Measurements from ENCODE around the gene ACTR3C. TPM values are rescaled to one million over a fixed set of nuclear protein-coding genes. Genes with fewer than 3 reads are reported as not detected.

ACTR3C gene
- total and polyA plus RNA-seq, 2 of the 13 experiments (the other 11 are each of a cell fraction or from before 2014, with no cell fraction given) = 3.8 to 7.5 TPM

- TF ChIP-seq MTERF4 (CRISPR knock-in tag; IDR thresholded peaks at IDR 0.05) (no peak), ZBTB25 (CRISPR knock-in tag; IDR thresholded peaks at IDR 0.05) (no peak), ZNF709 (CRISPR knock-in tag; IDR thresholded peaks at IDR 0.05) (no peak), ISX (CRISPR knock-in tag; conservative IDR thresholded peaks at IDR 0.05) (no peak), ZNF644 (CRISPR knock-in tag; IDR thresholded peaks at IDR 0.05; ENCODE audit: low read depth) (no peak), ZKSCAN8 (CRISPR knock-in tag; IDR thresholded peaks at IDR 0.05; ENCODE audit: borderline replicate concordance) (no peak), MIER2 (CRISPR knock-in tag; IDR thresholded peaks at IDR 0.05) (no peak; the same call in 1 of the 2 replicates), SMC3 (IDR thresholded peaks at IDR 0.05; ENCODE audit: low read length) (no peak), CREB3 (CRISPR knock-in tag; IDR thresholded peaks at IDR 0.05) (no peak), ZNF235 (CRISPR knock-in tag; IDR thresholded peaks at IDR 0.05; ENCODE audit: borderline replicate concordance) (no peak), NONO (IDR thresholded peaks at IDR 0.05) (no peak), NONO (CRISPR knock-in tag; conservative IDR thresholded peaks at IDR 0.05) (no peak; the same call in 1 of the 2 replicates), ZBTB33 (CRISPR knock-in tag; IDR thresholded peaks at IDR 0.05) (no peak), TAF1 (CRISPR knock-in tag; IDR thresholded peaks at IDR 0.05) (peak; percentile 34; the same call in 1 of the 2 replicates), NRL (CRISPR knock-in tag; IDR thresholded peaks at IDR 0.05; ENCODE audit: borderline replicate concordance) (peak; percentile 55; the same call in 1 of the 2 replicates), FOXA3 (CRISPR knock-in tag; IDR thresholded peaks at IDR 0.05) (no peak), SALL2 (CRISPR knock-in tag; IDR thresholded peaks at IDR 0.05) (no peak), NFE2L1 (CRISPR knock-in tag; IDR thresholded peaks at IDR 0.05; ENCODE audit: borderline replicate concordance) (no peak), BHLHE40 (IDR thresholded peaks at IDR 0.05; ENCODE audit: low read length) (no peak), ZNF670 (CRISPR knock-in tag; IDR thresholded peaks at IDR 0.05; ENCODE audit: borderline replicate concordance) (no peak), FLYWCH1 (CRISPR knock-in tag; IDR thresholded peaks at IDR 0.05) (no peak), MYC (CRISPR knock-in tag; IDR thresholded peaks at IDR 0.05; ENCODE audit: borderline replicate concordance) (peak; percentile 48; the same call in 1 of the 2 replicates), GATA4 (IDR thresholded peaks at IDR 0.05; ENCODE audit: borderline replicate concordance, low read depth) (no peak), PLRG1 (conservative IDR thresholded peaks at IDR 0.05) (no peak), ZSCAN20 (CRISPR knock-in tag; IDR thresholded peaks at IDR 0.05; ENCODE audit: borderline replicate concordance) (peak; percentile 56; the same call in 1 of the 2 replicates), ZNF652 (CRISPR knock-in tag; IDR thresholded peaks at IDR 0.05; ENCODE audit: borderline replicate concordance, low read depth) (no peak)
Measured at GRCh38 chr7:150340024-150340749, 16.8 kb upstream of the ACTR3C start (continued).

Measured in HepG2 (cell line).